Astrocyte of the cerebellum (primary cell): ENCODE data around the gene BTBD2.

ENCODE experiments used
- DNase-seq: peaks from one replicate; pipeline ENCODE4 v3.0.0-alpha.2; 2011; ENCODE audit warnings: low read depth
- H3K4me3 ChIP-seq: 2 replicates; pipeline ENCODE4 v1.5.1; 2011; ENCODE audit warnings: mild to moderate bottlenecking, low read depth, low read length, moderate library complexity
- in situ Hi-C: cut with HindIII; loops from 2 replicates; pipeline ENCODE4 v1.10.0; 2017; ENCODE audit warnings: low sequenced_read_pairs
- TF ChIP-seq, protein P1 (sequence below): IDR thresholded peaks from 2 replicates; pipeline ENCODE4 v1.5.1; 2012; ENCODE audit warnings: low read length, low read depth, moderate library complexity, mild to moderate bottlenecking; ENCODE audit errors: missing control alignments

BTBD2 gene

DNA sequence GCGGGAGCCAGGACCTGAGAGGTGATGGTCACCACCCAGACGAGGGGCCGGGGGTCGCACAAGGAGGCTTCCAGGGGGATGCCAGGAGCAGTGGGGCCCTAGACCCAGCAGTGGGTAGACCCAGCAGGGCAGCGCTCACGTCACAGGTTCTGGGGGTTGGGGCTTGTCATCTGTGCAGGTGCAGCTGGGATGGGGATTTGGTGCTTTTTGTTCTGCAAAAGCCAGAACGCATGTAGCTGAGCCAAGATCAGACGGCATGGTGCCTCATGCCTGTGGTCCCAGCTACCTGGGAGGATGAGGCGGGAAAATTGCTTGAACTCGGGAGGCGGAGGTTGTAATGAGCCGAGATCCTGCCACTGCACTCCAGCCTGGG is 59.4 kb downstream of the BTBD2 start:
- H3K4me3 ChIP-seq, result no peak overlapping the region
- in situ Hi-C loops, result no loop called here
- TF ChIP-seq, protein P1, sequence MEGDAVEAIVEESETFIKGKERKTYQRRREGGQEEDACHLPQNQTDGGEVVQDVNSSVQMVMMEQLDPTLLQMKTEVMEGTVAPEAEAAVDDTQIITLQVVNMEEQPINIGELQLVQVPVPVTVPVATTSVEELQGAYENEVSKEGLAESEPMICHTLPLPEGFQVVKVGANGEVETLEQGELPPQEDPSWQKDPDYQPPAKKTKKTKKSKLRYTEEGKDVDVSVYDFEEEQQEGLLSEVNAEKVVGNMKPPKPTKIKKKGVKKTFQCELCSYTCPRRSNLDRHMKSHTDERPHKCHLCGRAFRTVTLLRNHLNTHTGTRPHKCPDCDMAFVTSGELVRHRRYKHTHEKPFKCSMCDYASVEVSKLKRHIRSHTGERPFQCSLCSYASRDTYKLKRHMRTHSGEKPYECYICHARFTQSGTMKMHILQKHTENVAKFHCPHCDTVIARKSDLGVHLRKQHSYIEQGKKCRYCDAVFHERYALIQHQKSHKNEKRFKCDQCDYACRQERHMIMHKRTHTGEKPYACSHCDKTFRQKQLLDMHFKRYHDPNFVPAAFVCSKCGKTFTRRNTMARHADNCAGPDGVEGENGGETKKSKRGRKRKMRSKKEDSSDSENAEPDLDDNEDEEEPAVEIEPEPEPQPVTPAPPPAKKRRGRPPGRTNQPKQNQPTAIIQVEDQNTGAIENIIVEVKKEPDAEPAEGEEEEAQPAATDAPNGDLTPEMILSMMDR, result no peak
- no peak for DNase-seq

DNA sequence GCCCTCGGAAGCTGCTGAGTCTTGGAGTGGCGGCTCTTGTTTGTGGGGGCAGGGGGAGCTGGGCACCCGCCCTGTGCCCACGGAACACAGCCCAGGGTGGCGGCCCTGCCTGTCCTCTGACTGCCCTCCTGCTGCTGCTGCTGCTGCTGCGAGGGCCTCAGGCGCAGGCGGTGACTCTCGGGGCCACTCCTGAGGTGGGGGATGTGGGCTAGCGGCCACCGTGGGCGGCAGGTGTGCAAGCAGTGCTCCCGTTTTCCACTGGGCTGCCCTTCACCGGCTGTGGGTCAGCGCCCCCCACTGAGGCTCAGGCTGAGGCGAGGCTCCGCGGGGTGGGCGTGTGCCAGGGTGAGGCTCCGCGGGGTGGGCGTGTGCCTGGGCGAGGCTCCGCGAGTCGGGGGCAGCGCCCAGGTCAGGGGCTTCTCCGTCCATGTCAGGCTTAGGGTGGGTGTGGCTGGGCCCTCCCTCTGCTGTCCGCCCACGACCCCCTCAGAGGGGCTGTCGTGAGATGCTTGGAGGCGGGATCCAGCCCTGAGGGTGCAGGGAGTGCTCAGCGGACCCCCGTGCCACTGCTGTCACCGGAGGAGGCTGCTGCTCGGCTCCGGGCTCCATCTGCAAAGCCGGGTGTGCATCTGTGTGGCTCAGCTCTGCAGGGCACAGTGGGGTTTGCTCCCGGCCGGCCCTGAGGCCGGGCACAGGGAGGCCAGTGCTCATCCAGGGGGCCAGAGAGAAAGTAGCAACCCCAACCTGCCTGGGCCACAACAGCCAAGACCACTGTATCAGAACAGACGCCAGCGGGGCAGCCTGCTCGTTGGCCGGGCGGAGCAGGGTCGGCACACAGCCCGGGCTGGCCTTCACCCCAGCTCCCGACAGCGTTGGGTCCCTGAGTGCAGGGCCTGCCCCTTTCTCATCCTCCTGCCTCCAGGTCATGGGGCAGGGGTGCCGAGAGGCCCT is 60.1 kb downstream of the BTBD2 start:
- no peak overlapping the region for H3K4me3 ChIP-seq
- TF ChIP-seq, protein P1, result no peak
- in situ Hi-C loops, result no loop called here
- DNase-seq, result no peak

DNA sequence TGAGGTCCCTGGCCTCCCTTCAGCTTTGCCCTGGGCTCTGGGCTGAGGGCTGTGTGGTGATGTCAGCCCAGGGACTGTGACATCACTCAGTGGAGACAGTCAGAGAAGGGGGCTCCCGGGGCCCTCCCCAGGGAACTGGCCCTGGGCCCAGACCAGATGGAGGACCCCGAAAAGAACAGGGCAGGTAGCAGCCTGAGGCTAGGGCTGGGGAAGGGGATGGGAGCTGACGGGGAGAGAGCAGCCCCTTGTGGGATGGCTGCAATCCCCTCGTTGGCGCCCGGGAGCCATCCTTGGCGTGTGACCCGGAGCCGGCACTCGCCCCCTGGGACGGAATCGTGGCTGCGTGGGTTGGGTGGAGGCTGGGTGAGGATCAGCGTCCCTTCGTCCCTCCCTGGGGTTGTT is 61.0 kb downstream of the BTBD2 start:
- in situ Hi-C loops, result no loop called here
- TF ChIP-seq, protein P1, result no peak
- DNase-seq, result no peak
- H3K4me3 ChIP-seq, result no peak overlapping the region

DNA sequence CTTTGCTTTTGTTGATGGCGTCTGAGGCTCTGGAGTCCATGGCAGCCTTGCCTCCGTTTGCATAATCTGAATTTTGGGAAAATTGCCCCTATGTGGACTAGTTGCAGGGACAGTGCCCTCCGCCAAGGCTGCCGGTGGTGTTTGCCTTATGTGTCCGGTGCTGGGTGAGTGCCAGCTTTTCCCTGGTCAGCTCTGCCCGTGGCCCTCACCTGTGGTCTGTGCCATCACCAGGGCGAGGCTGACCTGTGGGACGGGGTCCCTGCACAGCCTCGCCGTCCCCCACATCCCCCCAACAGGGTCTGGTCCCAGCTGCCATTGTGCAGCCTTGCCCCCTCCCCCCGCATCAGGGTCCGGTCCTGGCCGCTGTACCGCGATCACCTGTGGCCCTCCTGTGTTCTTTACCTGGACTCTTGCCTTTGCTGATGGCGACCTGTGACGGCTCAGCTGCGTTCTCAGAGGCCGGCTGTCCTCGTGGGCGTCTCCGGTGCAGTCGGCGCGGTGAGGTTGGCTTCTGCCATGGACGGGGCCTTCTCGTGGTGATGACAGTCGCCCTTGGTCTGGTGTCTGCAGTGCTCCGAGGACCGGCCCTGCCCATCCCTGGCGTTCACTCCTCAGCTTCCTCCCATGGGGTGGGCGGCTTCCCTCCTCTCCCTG is 61.9 kb downstream of the BTBD2 start:
- H3K4me3 ChIP-seq, result no peak overlapping the region
- TF ChIP-seq, protein P1, result no peak
- no peak for DNase-seq
- in situ Hi-C loops, result no loop called here

DNA sequence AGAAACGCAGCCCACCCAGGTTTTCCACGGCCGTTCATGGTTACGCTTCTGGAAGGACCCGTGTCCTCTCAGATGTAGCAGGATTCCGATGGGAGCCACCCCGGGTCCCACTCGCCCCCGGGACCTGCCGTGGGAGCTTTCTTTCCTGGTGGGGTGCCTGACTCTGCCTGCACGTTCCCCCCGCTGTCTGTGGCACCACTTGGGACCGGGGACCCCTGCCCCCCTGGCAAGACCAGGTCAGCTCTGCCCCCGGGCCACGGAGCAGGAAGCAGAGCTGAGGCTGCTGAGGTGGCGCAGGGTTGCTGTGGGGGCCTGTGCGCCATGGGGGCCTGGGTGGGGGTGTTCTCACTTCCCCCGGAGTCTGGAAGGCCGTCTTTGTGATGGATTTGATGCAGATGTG is 62.5 kb downstream of the BTBD2 start:
- DNase-seq, result no peak
- no peak overlapping the region for H3K4me3 ChIP-seq
- TF ChIP-seq, protein P1, result no peak
- in situ Hi-C loops, result no loop called here

DNA sequence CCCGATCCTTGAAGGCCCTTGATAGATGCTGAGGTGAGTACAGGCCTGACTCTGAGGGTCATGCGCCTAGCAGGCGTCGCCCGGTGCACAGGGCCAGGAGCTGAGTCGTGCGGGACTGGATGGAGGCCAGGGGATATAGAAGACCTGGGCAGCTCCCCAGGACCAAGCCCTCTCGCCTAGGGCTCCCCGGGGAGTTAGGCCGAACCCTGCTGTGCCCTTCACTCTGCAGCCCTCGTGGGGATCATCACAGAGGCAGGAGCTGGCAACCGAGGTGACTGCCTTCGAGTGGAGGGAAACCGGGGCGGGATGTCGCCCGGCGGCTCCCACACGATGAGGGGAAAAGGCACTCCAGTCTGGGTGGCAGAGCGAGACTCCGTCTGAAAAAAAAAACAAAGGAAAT is 62.9 kb downstream of the BTBD2 start:
- no peak for DNase-seq
- in situ Hi-C loops, result no loop called here
- no peak overlapping the region for H3K4me3 ChIP-seq
- TF ChIP-seq, protein P1, result no peak
